ENCODE data around the gene STON1. TPM values are rescaled to one million over a fixed set of nuclear protein-coding genes. Genes with fewer than 3 reads are reported as not detected.

STON1 gene
- total and polyA plus RNA-seq, 2 of the 8 experiments (the other 6 are each of a cell fraction or from before 2014, with no cell fraction given), result 5.0 to 10.1 TPM

DNA sequence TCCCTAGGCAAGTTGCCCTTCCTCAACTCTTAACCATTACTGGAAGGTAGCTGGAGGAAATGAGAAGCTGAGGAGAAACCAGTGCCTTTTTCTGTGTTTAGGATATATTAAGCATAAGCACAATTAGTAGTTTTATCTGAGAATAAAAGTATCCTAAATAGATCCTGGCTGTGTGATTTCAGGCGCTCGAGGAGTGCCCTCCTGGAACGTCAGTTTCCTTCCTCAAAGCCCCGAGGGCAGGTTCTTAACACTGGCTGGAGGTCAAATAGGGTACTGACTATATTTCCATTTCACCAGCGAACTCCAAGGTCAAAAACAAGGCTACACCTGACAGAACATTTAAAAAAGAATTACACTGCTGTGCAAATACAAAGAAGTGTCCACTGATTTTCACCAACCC, 1.5 kb upstream of the STON1 start:
- no peaks in the 10 kb centered on the region; a peak in 1 of 7 replicates for H3K27me3 ChIP-seq (replicated peaks in 1 of 4; ENCODE audit: control insufficient read depth in 3 of 4, extremely low read depth in 1 of 4, insufficient read depth in 3 of 4, low read length in 3 of 4)
- no peak overlapping the region for H3K27ac ChIP-seq (ENCODE audit: low read depth, low read length)
- H3K4me3 ChIP-seq (ENCODE audit: extremely low read depth in 1 of 4, insufficient read depth in 2 of 4, low read depth in 3 of 4, low read length in 4 of 4), result no peak overlapping the region
- H3K79me2 ChIP-seq (ENCODE audit: control insufficient read depth in 1 of 2, insufficient read depth in 2 of 2, low read length in 2 of 2), result peaks cover 0 to 4% of the 10 kb centered on the region in 2 experiments; a peak in 2 of 4 replicates
- H3K4me1 ChIP-seq (replicated peaks in 1 of 4; ENCODE audit: control insufficient read depth in 3 of 4, insufficient read depth in 4 of 4, low read length in 3 of 4), result peaks cover 0 to 21% (median 5%) of the 10 kb centered on the region in 4 experiments; a peak in 5 of 7 replicates
- H3K4me2 ChIP-seq (ENCODE audit: insufficient read depth in 1 of 2, low read depth in 2 of 2, low read length in 2 of 2), result no peak overlapping the region; a peak in 1 of 4 replicates
- TF ChIP-seq BACH1 (IDR thresholded peaks at IDR 0.05; ENCODE audit: low read length) (no peak), CHD1 (IDR thresholded peaks at IDR 0.05; ENCODE audit: low read depth, low read length) (no peak), TCF12 (IDR thresholded peaks at IDR 0.05; ENCODE audit: low read depth, low read length) (no peak), SIN3A (conservative IDR thresholded peaks at IDR 0.05 in 1 of 2, IDR thresholded peaks at IDR 0.05 in 1 of 2; ENCODE audit: low read depth in 1 of 2, low read length in 2 of 2) (no peak), CBX5 (IDR thresholded peaks at IDR 0.05; ENCODE audit: low read depth, low read length) (no peak), EGR1 (IDR thresholded peaks at IDR 0.05; ENCODE audit: borderline replicate concordance, low read depth, low read length) (no peak), YY1 (IDR thresholded peaks at IDR 0.05; ENCODE audit: low read depth, low read length) (no peak), SRF (IDR thresholded peaks at IDR 0.05; ENCODE audit: low read depth, low read length) (no peak), TAF1 (IDR thresholded peaks at IDR 0.05; ENCODE audit: low read depth, low read length) (no peak), GTF2F1 (IDR thresholded peaks at IDR 0.05; ENCODE audit: borderline replicate concordance, low read depth, low read length) (no peak), TBP (IDR thresholded peaks at IDR 0.05; ENCODE audit: low read depth, low read length) (no peak)
- H2AK5ac ChIP-seq (ENCODE audit: low read depth, low read length), result no peak overlapping the region
- H3K36me3 ChIP-seq (ENCODE audit: control insufficient read depth in 2 of 4, insufficient read depth in 4 of 4, low read length in 3 of 4), result no peaks in the 10 kb centered on the region
- peaks cover 5% of the 10 kb centered on the region; the same call in 1 of the 2 replicates for H3K23me2 ChIP-seq (ENCODE audit: low read depth, low read length)
- 92% methylated on average over 5 of the region's 5 CpGs; no CpG with 5 or more reads in 1 of the 2 experiments for WGBS, 2 experiments (ENCODE audit: extremely low coverage in 1 of 2, insufficient coverage in 1 of 2, insufficient read length in 1 of 2, insufficient replicate concordance in 2 of 2, low coverage in 1 of 2, low lambda C conversion rate in 2 of 2, missing lambda C conversion rate in 1 of 2)
- no peak overlapping the region for H4K8ac ChIP-seq (ENCODE audit: extremely low read depth, insufficient read depth, low read length)
- FAIRE-seq, result no peak
- H4K20me1 ChIP-seq (replicated peaks in 1 of 2; ENCODE audit: control insufficient read depth in 1 of 2, insufficient read depth in 2 of 2, low read length in 2 of 2), result no peaks in the 10 kb centered on the region
- H3K23ac ChIP-seq (ENCODE audit: insufficient read length), result no peak overlapping the region
- H4K91ac ChIP-seq (replicated peaks; ENCODE audit: insufficient read length, low read length), result no peak overlapping the region
- H3K14ac ChIP-seq (ENCODE audit: insufficient read length), result no peak overlapping the region
- no peak overlapping the region for H2BK5ac ChIP-seq (ENCODE audit: low read depth, low read length)
- no peak overlapping the region for H2BK12ac ChIP-seq (ENCODE audit: low read depth, low read length)
- H3K9ac ChIP-seq (replicated peaks in 1 of 4; ENCODE audit: extremely low read depth in 1 of 4, low read depth in 3 of 4, low read length in 3 of 4), result no peak overlapping the region
- no peak overlapping the region for H2BK15ac ChIP-seq (ENCODE audit: low read length)
- no peak overlapping the region for H3K4ac ChIP-seq (replicated peaks; ENCODE audit: insufficient read length, low read depth, low read length)
- no peak overlapping the region for H2BK20ac ChIP-seq (ENCODE audit: low read length)
- no peaks in the 10 kb centered on the region for H3K9me3 ChIP-seq (ENCODE audit: insufficient read depth in 2 of 2, low read depth in 1 of 2, low read length in 1 of 2)
- no peak overlapping the region for H3K18ac ChIP-seq (ENCODE audit: extremely low read depth, low read length)
- H2AFZ ChIP-seq (ENCODE audit: low read length), result no peak overlapping the region
- no peak for DNase-seq (ENCODE audit: low read depth in 1 of 2, low spot score in 2 of 2)
- ChIA-PET CTCF (ENCODE audit: partially characterized antibody) (interaction anchor here (0.6 to 1.7 kb wide), 5 partner anchors 15 to 297 kb away, joined by 3 to 4 read pairs (median 3); no protein-coding TSS in a partner anchor), POLR2A (ENCODE audit: partially characterized antibody) (no interaction called here)
- no peak overlapping the region for H2BK120ac ChIP-seq (replicated peaks; ENCODE audit: low read depth, low read length)
- H3K56ac ChIP-seq (replicated peaks; ENCODE audit: insufficient read length, low read depth, low read length), result peak overlapping the region; percentile 11
- no peaks in the 10 kb centered on the region for H3K79me1 ChIP-seq (ENCODE audit: low read depth, low read length)
- H4K5ac ChIP-seq (ENCODE audit: insufficient read length, low read depth, low read length), result no peak overlapping the region
